Limb (tissue), 2 donors: Measurements from ENCODE around the gene NHERF2.

Experiments used
- DNase-seq, 2 donors: peaks; one replicate each; pipeline ENCODE4 v3.0.0-alpha.2; 2016; ENCODE audit errors: extremely low spot score in 2 of 2

Gene NHERF2

GRCh38 chr16:2026461-2027023 lies at the start of gene NHERF2:
Gene NHERF2, plus strand, starts transcription at chr16:2026902. Its CDS starts 104 bp downstream, at chr16:2027006.
- peak in 1 of 2 donors; percentile 71 for DNase-seq

- no peak for DNase-seq
Observed at GRCh38 chr16:1976951-1977874, 49.5 kb upstream of the NHERF2 start.

GRCh38 chr16:1977875-1978268 lies 48.8 kb upstream of the NHERF2 start:
- no peak for DNase-seq

- no peak for DNase-seq
Observed at GRCh38 chr16:1978476-1979120, 48.1 kb upstream of the NHERF2 start.

- no peak for DNase-seq
Observed at GRCh38 chr16:1979271-1980029, 47.3 kb upstream of the NHERF2 start.

- peak in 1 of 2 donors; percentile 66 for DNase-seq
Observed at GRCh38 chr16:1980030-1980769, 46.5 kb upstream of the NHERF2 start.

- DNase-seq, result no peak
Observed at GRCh38 chr16:1980770-1981087, 46.0 kb upstream of the NHERF2 start.

- no peak for DNase-seq
Observed at GRCh38 chr16:1981398-1981836, 45.3 kb upstream of the NHERF2 start, which contains the start of gene NOXO1. Gene NOXO1, minus strand, starts transcription at chr16:1981469. Its CDS starts 290 bp downstream, at chr16:1981179.

- DNase-seq, result no peak
Observed at GRCh38 chr16:1982013-1982433, 44.7 kb upstream of the NHERF2 start.

- no peak for DNase-seq
Observed at GRCh38 chr16:1982991-1983543, 43.6 kb upstream of the NHERF2 start.

- DNase-seq, result peak; percentile 93
Observed at GRCh38 chr16:1983544-1984346, 43.0 kb upstream of the NHERF2 start, which contains the start of gene GFER. Gene GFER, plus strand, starts transcription at chr16:1984193. Its CDS starts 26 bp downstream, at chr16:1984219.

- DNase-seq, result no peak
Observed at GRCh38 chr16:1984347-1985225, 42.1 kb upstream of the NHERF2 start.

GRCh38 chr16:1985466-1986150 lies 41.1 kb upstream of the NHERF2 start:
- no peak for DNase-seq

- DNase-seq, result no peak
Observed at GRCh38 chr16:1987198-1987597, 39.5 kb upstream of the NHERF2 start.

GRCh38 chr16:1989209-1990100 lies 37.2 kb upstream of the NHERF2 start, which contains the start of gene SYNGR3:
Gene SYNGR3, plus strand, starts transcription at chr16:1989970. Its CDS starts 133 bp downstream, at chr16:1990103.
- no peak for DNase-seq

GRCh38 chr16:1990101-1990350 lies 36.7 kb upstream of the NHERF2 start:
- DNase-seq, result no peak
